H7 (cell line): ENCODE results near the gene HOXA3. TPM values are rescaled to one million over a fixed set of nuclear protein-coding genes. Genes with fewer than 3 reads are reported as not detected.

ENCODE experiments used
- DNase-seq: peaks from one replicate; pipeline ENCODE4 v3.0.0; 2012
- H3K27me3 ChIP-seq: 2 replicates; pipeline ENCODE4 v1.6.0; 2011; ENCODE audit warnings: mild to moderate bottlenecking, low read length; ENCODE audit not compliant: control insufficient read depth, insufficient read depth
- H3K36me3 ChIP-seq: replicated peaks from 2 replicates; pipeline ENCODE4 v1.5.1; 2011; ENCODE audit warnings: low read length; ENCODE audit not compliant: control insufficient read depth, insufficient read depth
- H3K4me3 ChIP-seq: 2 replicates; pipeline ENCODE4 v1.5.1; 2011; ENCODE audit warnings: low read depth, mild to moderate bottlenecking, control low read depth, low read length, moderate library complexity; ENCODE audit not compliant: insufficient read depth
- total RNA-seq: library from RNA; depleted of rRNA; stranded (reverse); fragments of >200 nt; shearing (Covaris generic); gene quantifications from 2 replicates; pipeline ENCODE4 v1.2.3, GENCODE V29; 2014

The HOXA3 gene
- total RNA-seq, 1 experiment from 2014 or later = not detected

DNA sequence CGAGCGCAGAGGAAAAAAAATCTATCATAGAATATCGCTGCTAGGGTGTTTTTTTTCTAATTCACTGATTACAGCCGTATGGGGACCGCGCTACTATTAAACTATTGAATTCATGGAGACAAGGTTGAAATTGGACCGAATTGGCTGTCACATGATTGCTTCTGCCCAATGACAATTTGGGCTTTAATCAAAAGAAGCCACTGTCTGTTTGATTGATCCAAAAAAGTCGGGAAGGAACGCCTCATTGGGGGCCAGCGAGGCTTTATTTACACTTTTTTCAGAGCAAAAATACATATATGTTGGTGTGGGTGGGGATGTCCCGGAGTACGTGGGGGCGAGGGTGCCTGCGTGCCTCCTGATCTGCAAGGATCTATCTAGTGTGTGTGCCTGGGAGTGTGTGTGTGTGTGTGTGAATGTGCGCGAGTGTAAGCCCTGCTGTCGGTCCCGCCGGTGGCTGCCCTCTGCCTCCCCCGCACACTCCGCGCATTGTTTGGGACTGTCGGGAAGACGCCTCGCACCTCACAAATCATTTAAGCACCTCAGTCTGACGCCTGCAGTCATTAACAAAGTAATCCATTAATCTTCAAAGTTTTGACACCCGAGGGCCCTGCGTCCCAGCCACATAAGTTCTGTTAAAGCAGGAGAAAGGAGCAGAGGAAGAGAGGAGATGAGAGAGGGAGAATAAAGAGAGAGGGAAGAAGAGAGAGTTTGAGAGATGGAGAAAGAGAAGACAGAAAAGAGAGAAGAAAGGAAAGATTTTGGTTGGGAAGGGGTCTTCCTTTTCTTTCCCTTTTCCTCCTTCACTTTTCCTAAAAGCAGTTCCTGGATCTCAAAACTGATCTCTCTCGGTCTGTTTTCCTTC is 49.6 kb downstream of the HOXA3 start, which contains the start of gene HOXA2:
TSS of gene HOXA2 (minus strand) at position 103 of the 862 bp plus-strand sequence. CDS start 183 bp downstream, outside the sequence.
- H3K4me3 ChIP-seq = no peak within 1 kb of the TSS
- peaks cover 100% of the 10 kb centered on the region for H3K27me3 ChIP-seq
- DNase-seq = peak; percentile 55
- no peaks in the 10 kb centered on the region for H3K36me3 ChIP-seq

DNA sequence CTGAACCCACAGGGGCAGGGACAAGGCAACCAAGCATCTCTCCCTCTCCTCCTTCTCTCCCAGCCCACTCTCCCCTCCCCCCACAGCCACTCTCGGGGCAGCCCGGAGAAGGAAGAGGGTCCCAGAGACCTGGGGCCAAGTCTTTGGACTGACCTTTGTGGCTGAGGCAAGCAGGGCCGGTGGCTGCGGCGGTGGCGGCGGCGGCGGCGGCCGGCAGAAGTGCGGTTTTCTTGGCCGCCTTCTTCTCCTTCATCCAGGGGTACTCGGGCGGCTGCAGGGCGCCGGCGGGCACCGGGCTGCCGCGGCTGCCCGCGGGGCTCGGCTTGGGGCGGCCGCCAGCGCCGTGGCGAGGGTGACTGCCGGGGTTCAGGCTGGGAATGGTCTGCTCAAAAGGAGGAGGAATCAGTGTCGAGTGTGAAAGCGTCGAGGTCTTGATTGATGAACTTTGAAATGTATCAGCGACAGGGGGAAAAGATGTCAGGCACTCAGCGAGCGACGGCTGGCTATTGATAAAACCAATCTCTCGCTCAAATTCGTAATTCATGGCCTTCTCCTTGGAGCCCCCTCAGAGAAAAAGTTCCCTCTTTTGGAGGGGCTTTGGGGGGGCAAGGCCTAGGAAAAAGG is 50.3 kb downstream of the HOXA3 start:
- Histone ChIP-seq H3K4me3 (no peak overlapping the region), H3K36me3 (no peaks in the 10 kb centered on the region), H3K27me3 (peaks cover 100% of the 10 kb centered on the region)
- peak; percentile 74 for DNase-seq

DNA sequence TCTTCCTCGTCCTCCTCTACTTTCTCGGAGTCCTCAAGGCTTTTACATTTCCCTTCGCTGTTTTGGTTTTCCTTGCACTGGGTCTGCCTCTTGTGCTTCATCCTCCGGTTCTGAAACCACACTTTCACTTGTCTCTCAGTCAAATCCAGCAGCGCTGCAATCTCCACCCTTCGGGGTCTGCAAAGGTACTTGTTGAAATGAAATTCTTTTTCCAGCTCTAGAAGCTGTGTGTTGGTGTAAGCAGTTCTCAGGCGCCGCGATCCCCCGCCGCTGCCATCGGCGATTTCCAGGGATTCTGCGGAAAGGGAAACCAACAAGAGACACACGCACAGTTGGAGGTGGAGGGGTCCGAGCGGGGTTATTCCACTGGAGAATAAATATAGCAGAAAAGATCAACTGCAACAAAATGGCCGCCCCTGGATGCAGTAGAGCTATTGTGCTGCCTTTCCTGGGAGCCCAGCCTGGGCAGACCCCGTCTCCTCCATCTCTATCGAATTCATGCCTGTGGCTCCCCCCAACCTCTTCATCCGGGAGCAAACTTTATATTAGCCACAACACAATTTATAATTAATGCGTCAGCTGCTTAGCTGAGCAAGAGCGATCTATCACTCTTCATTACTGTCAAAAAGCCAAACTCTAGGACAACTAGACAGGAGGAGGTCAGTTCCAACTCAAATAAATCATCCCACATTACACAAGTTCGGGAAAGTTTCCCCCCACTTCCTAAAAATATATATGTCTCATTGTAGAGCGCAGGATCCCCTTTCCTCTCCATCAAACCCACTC is 51.0 kb downstream of the HOXA3 start:
- peak; percentile 52 for DNase-seq
- Histone ChIP-seq H3K36me3 (no peaks in the 10 kb centered on the region), H3K27me3 (peaks cover 100% of the 10 kb centered on the region), H3K4me3 (no peak overlapping the region)

DNA sequence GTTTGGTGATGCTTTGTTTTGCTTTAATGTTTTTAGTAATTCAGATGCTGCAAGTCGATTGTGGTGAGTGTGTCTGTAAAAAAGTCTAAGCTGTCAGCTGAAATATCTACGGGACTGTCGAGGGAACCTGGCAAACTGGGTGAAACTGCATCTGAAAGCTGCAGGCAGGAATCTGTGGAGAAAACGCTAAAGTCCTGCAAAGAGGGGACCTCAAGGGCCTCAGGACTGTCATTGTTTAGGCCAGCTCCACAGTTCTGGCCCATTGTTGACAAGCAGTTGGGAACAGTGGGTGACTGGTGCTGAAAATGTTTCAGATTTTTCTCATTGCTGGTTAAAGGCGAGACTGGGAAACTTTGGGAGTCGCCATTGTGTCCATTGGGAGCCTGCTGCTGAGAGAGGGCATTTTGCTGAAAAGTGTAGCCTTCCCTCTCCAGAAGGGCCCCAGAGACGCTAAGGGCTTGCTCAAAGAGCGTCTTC is 51.7 kb downstream of the HOXA3 start:
- Histone ChIP-seq H3K4me3 (no peak overlapping the region), H3K36me3 (no peaks in the 10 kb centered on the region), H3K27me3 (peaks cover 100% of the 10 kb centered on the region)
- DNase-seq = peak; percentile 66

DNA sequence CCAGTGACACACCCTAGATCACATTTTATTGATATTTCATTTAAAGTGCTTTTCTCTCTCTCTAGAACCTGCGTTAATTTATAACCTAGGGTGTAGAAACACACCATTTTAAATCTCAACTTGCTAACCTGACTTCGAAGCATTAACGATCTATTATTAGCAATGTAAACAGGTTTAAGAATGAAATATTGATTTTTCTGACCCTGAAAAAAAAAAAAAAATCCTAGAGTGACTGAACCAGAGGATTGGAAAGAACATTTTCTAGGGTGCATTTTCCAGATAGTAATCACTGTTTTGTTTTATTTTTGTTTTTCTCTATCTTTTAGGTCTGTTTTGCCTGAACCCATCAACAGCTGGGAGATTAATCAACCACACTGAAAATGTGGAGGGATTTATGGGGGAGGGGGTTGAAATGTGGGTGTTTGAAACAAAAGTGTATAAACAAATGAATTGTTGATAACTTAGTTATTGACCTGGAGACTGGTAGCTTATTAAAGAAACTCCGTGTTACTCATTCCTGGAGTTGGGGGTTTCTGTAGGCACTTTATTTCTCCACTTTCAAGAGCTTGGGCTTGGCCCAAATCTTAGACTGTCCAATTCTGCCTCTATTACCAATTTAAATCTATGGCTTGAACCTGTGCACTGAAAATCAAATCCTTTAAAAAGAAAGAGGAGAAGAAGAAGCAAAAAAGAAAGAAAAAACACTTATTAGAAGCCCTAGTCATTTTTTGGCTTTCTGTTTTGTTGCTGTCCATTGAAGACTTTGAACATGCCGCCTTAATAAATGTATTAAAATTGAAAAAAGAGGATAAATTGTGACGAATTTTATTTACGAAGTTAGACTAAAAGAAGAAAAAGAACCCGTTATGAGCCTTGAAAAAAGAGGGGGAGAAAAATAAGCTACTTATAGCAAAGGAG is 52.7 kb downstream of the HOXA3 start:
- no peak for DNase-seq
- peaks cover 100% of the 10 kb centered on the region for H3K27me3 ChIP-seq
- H3K4me3 ChIP-seq = no peak overlapping the region
- H3K36me3 ChIP-seq = no peaks in the 10 kb centered on the region

DNA sequence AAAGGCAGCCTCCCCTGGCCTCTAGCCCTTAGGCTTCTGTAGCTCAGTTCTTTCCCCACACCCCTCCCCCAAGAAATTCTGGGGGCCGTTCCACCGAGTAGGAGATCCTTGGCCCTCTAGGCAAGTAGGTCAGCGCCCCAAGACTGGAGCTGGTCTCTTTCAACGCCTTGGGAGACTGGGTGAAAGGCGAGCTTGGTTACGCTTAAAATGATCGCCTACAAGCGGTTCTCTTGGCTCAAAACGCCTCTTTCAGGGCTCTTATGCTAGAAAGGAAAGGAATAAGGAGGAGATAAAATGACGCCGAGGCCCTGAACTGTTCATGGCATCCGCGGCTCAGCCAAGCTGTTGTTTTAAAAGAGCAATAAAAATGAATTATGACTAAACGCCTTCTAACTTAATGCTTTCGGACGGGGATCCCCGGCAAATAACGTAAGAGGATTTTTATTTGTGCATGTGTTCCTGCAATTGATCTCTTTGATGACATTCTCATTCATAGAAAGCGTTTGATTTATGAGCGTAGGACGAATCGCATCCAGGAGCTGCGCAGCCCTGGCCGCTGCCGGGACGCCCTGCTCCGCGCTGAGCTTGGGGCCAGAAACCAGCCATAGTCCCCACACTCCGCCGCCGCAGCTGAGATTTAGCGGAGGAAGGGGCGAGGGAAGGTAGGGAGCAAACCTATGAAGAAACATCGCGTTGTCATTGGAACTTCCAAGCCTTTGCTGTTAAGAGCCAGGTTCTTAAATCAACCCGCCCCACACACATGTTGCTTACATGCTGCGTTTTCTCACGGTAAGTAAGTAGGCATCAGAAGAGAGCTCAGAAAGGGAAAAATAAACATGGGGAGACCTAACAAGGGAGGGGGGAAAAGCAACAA is 53.6 kb downstream of the HOXA3 start:
- peak; percentile 65 for DNase-seq

DNA sequence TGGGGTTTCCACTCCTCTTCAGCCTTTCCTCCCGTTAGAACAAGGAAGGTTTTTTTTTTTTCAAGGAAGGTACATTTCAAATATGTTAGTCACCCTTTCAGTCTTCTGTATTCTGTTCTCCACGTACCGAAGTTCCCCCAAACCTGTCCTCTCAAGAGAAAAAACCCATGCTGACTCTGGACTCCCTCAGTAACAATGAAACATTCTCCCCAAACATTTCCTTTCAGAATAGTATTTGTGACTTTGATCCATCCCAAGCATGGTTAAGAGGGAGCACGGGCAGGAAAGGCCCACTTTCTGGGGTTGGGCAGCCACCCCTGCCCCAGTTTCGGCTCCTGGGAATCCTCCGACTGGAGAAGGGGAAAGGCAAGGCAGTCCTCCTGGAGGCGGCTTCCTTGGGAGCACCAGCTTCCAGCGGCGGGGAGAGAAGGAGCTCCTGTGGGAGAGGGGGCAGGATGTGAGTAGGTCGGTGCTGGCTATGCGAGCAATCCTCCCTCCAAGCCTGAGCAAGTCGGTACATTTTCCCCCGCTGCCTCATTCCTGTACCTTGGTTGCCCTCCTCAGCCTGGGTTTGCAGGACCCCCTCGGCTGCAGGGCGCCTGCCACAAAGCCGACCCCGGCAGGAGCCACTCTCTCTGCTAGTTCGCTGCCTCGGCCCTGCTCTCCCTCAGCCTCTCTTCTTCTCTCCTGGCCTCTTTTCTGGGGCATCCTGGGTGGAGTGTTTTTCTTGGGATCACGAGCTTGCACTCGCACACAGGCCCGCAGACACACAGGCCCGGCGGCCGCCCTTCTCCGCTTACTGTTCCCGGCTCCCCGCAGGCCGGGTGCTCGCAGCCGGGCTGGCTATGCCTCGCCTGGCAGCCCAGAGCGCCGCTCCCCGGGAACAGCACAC is 54.5 kb downstream of the HOXA3 start:
- peak; percentile 79 for DNase-seq
- H3K36me3 ChIP-seq = no peaks in the 10 kb centered on the region
- H3K27me3 ChIP-seq = peaks cover 100% of the 10 kb centered on the region
- no peak overlapping the region for H3K4me3 ChIP-seq

More for the DNA sequence above, 53.6 kb downstream of the HOXA3 start:
- H3K36me3 ChIP-seq = no peaks in the 10 kb centered on the region
- H3K4me3 ChIP-seq = no peak overlapping the region
- H3K27me3 ChIP-seq = peaks cover 100% of the 10 kb centered on the region

DNA sequence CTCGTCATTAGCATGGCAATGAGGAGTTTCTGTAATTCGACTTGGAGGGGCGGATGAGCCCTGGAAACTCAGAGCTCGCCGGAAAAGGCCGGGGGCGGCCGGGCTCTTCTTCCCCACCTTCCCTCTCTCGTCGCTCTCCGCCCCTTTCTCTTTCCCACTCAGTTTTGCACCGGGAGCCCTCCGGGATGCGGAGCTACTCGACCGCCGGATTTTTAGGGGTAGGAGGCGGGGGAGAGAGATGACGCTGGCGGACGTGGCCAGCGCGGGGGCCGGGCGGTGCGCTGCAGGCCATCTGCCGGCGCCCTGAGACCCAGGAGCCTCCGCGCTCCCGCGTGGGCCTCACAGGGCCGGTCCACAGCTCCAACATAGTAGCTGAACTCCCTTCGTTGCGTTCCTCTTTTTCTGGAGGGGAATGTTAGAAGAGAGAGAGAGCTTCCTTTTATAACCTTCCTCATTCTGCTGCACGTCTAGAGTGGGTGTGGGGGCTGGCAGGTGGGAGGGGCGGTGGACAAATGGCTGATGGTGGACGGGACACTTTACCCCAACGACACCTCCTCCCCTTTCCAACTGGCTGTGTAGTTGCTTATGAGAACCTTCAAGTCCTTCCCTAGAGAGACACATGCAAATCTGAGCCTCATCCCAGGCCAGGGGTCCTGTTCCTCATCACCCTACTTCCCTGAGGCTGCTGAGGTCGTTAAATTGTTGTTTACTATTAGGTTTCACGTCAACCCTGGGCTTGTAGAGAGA is 55.4 kb downstream of the HOXA3 start:
- Histone ChIP-seq H3K4me3 (peak overlapping the region; percentile 39), H3K27me3 (peaks cover 98% of the 10 kb centered on the region), H3K36me3 (no peaks in the 10 kb centered on the region)
- peak; percentile 81 for DNase-seq

DNA sequence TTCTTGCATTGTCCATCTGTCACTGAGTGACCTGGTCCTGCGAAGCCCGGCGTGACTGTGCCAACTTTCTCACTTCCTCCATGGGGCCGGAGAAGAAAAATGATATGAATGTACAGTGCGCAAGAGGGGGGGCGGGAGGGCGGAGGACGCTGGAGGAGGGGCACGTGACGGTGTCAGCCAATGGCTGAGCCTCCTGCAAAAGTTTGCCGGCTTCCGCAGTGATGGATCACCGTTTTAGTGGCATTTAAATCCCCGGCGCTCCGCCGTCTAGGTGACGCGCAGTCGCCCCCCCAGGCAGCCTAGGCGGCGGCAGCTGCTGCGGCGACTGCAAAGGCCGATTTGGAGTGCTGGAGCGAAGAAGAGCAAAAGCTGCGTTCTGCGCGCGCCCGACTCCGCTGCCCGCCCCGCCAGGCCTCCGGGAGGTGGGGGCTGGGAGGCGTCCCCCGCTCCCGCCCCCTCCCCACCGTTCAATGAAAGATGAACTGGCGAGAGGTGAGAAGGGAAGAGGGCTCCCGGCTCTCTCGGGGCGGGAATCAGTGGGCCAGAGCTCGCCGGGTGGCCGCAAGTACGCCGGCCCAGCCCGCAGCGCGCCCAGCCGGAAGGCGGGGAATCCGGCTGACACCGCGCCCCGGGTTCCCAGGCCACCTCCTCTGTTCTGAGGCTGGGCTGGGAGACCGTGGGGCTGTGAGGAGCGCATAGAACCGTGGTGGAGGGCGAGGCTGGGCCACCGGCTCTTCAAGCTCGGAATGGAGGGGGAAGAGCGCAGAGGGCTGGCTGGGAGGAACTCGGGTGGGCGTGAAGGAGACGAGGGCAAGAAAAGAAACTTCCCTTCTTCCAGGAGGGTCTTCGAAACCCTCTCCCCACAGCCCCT is 56.3 kb downstream of the HOXA3 start, which contains the start of gene HOXA1:
TSS of gene HOXA1 (minus strand) at position 104 of the 871 bp plus-strand sequence. CDS start at position 16, 88 bp downstream.
- peak within 1 kb of the TSS; percentile 39 for H3K4me3 ChIP-seq
- DNase-seq = peak; percentile 92
- no peaks in the 10 kb centered on the region for H3K36me3 ChIP-seq
- H3K27me3 ChIP-seq = peaks cover 90% of the 10 kb centered on the region

DNA sequence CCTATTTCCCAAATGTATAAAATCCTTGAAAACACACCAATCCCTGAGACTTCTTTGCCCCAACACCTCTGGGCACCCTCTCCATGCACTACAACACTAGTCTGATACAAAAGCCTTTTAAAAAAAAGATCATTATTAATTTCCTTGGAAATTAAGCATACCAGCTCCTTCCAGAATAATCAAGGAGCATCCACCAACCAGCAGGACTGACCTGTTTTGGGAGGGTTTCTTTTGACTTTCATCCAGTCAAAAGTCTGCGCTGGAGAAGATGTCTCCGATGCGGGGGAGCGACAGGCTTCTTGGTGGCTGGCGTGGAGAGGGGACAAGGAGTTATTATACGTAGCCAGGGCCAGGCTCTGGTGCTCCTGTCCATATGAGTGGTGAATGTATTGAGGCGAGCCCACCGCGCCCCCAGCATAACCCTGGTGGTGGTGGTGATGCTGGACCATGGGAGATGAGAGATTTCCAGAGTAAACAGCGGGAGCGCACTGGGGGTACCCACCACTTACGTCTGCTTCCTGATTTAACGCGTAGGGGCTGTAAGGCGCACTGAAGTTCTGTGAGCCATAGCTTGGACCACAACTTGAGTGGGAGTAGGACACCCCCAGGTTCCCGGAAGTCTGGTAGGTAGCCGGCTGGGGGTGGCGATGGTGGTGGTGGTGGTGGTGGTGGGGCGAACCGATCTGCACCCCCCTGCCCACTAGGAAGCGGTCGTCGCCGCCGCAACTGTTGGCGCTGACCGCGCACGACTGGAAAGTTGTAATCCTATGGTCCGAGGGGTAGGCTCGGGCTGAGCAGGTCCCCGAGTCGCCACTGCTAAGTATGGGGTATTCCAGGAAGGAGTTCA is 57.1 kb downstream of the HOXA3 start:
- Histone ChIP-seq H3K27me3 (peaks cover 89% of the 10 kb centered on the region), H3K4me3 (peak overlapping the region; percentile 39), H3K36me3 (no peaks in the 10 kb centered on the region)
- peak; percentile 43 for DNase-seq
